Measurements from ENCODE around the gene BANF2. TPM values are rescaled to one million over a fixed set of nuclear protein-coding genes. Genes with fewer than 3 reads are reported as not detected.

Gene BANF2
- total RNA-seq, 2 experiments from 2014 or later, result not detected

GRCh38 chr20:17687800-17688199, 12.0 kb upstream of the BANF2 start:
- Mint-ChIP-seq H3K27me3 (ENCODE audit: low read depth) (peaks cover 46% of the 10 kb centered on the region), H3K4me3 (no peak overlapping the region)
- CTCF ChIA-PET, result no interaction called here

DNA sequence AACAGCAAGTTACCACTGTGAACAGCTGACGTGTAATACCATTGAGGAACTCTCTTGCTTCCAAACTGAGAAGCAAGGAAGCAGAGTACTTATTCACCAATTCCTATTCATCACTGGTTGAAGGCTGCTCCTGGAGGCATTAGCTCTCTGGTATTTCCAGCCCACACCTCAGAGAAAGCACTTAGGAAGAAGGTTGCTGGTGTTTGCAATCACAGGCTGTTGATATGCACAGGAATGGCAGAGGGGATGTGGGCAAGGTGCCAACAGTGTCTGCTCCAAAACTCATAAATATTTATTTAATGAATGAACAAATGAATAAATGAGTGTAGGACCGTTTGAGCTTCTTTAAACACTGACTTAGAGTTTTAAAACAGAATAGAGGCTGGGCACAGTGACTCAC, 10.8 kb upstream of the BANF2 start:
- no peak for DNase-seq
- intact Hi-C loops (cut with micrococcal nuclease), result loop anchor here (10.0 kb wide), 1 partner anchor 1114 kb away; the partner anchor contains the start of gene KIF16B
- CTCF ChIA-PET, result interaction anchor here (0.6 kb wide), 1 partner anchor 324 kb away, joined by 6 read pairs; no protein-coding TSS in a partner anchor
- Mint-ChIP-seq H3K27me3 (ENCODE audit: low read depth) (peaks cover 42% of the 10 kb centered on the region), H3K9me3 (no peaks in the 10 kb centered on the region), H3K4me1 (ENCODE audit: low read depth) (no peaks in the 10 kb centered on the region), H3K4me3 (no peak overlapping the region), H3K36me3 (ENCODE audit: low read depth) (no peaks in the 10 kb centered on the region), H3K27ac (no peak overlapping the region)

More at GRCh38 chr20:17687800-17688199, 12.0 kb upstream of the BANF2 start:
- intact Hi-C loops (cut with micrococcal nuclease), result loop anchor here (10.0 kb wide), 1 partner anchor 1113 kb away; the partner anchor contains the start of gene KIF16B
- H3K9me3 Mint-ChIP-seq, result no peaks in the 10 kb centered on the region
- H3K4me1 Mint-ChIP-seq (ENCODE audit: low read depth), result peaks cover 4% of the 10 kb centered on the region
- DNase-seq, result no peak
- H3K27ac Mint-ChIP-seq, result no peak overlapping the region
- no peaks in the 10 kb centered on the region for H3K36me3 Mint-ChIP-seq (ENCODE audit: low read depth)

- Mint-ChIP-seq H3K4me3 (no peak overlapping the region), H3K4me1 (ENCODE audit: low read depth) (no peaks in the 10 kb centered on the region), H3K27me3 (ENCODE audit: low read depth) (peaks cover 37% of the 10 kb centered on the region), H3K9me3 (no peaks in the 10 kb centered on the region), H3K36me3 (ENCODE audit: low read depth) (no peaks in the 10 kb centered on the region), H3K27ac (no peak overlapping the region)
- no peak for DNase-seq
- intact Hi-C loops (cut with micrococcal nuclease), result no loop called here
- CTCF ChIA-PET, result interaction anchor here (0.6 to 1.9 kb wide), 2 partner anchors 8 to 123 kb away, joined by 4 to 10 read pairs; partner anchors contain the start of gene RRBP1
These were observed 9.6 kb upstream of the BANF2 start for GRCh38 chr20:17690144-17690543.

DNA sequence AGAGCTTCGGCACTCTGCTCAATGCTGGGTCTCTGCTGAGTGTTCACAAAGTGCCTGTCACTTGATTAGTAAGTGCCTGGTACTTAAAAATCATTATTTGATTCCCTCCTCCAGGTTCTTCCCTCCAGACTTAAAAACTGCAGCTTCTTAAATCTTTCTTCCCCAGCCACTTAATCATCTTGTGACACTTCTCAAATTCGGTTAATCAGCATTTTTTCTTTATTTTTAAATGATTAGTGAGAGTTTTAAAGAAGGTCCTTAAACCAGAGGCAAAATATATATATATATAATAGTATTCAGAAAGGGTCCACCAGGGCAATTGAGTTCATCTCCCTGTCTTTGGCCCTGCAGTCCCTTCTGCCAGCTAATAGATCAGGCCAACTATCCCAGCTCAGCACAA, 8.0 kb upstream of the BANF2 start:
- Mint-ChIP-seq H3K9me3 (no peaks in the 10 kb centered on the region), H3K4me1 (ENCODE audit: low read depth) (no peaks in the 10 kb centered on the region), H3K27ac (no peak overlapping the region), H3K27me3 (ENCODE audit: low read depth) (peaks cover 31% of the 10 kb centered on the region), H3K4me3 (no peak overlapping the region), H3K36me3 (ENCODE audit: low read depth) (no peaks in the 10 kb centered on the region)
- CTCF ChIA-PET, result interaction anchor here (1.9 kb wide), 1 partner anchor 10 kb away, joined by 10 read pairs; the partner anchor contains the start of gene RRBP1
- intact Hi-C loops (cut with micrococcal nuclease), result no loop called here
- DNase-seq, result no peak

DNA sequence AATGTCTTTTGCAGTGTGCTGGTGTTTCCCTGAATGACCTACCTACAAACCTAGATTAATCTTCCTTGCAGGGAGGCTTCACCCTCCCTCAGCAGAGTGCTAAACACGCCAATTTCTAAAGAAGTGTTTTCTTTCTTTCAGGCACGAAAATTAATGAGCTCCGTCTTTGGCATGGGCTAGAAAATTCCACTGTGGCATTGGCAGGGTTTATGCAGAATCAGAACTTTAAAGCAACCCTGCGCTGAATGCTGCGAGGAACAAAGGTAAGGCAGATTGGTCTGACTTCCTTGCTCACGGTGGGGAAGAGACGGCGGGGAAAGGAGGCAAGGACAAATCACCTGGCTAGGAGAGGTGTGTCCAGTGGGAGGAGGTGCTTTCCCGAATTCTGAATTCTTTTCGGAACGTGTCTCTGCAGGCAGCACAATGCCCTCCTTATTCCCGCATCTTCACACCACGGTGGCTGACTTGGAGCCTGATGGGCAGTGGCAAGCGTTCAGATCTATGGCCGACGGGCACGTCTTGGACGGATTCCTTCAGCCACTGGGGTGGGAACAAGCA, 6.2 kb upstream of the BANF2 start:
- DNase-seq, result no peak
- Mint-ChIP-seq H3K9me3 (no peaks in the 10 kb centered on the region), H3K4me3 (no peak overlapping the region), H3K27me3 (ENCODE audit: low read depth) (peaks cover 20% of the 10 kb centered on the region), H3K27ac (no peak overlapping the region), H3K36me3 (ENCODE audit: low read depth) (no peaks in the 10 kb centered on the region), H3K4me1 (ENCODE audit: low read depth) (no peaks in the 10 kb centered on the region)
- CTCF ChIA-PET, result interaction anchor here (0.7 kb wide), 1 partner anchor 15 kb away, joined by 3 read pairs; no protein-coding TSS in a partner anchor
- intact Hi-C loops (cut with micrococcal nuclease), result no loop called here

- Mint-ChIP-seq H3K27me3 (ENCODE audit: low read depth) (peaks cover 19% of the 10 kb centered on the region), H3K36me3 (ENCODE audit: low read depth) (no peaks in the 10 kb centered on the region), H3K9me3 (no peaks in the 10 kb centered on the region), H3K27ac (no peak overlapping the region), H3K4me1 (ENCODE audit: low read depth) (no peaks in the 10 kb centered on the region), H3K4me3 (no peak overlapping the region)
- CTCF ChIA-PET, result interaction anchor here (1.0 kb wide), 1 partner anchor 12 kb away, joined by 4 read pairs; no protein-coding TSS in a partner anchor
- no peak for DNase-seq
- intact Hi-C loops (cut with micrococcal nuclease), result no loop called here
These were observed 5.0 kb upstream of the BANF2 start for GRCh38 chr20:17694767-17695166.

- CTCF ChIA-PET, result no interaction called here
- Mint-ChIP-seq H3K36me3 (ENCODE audit: low read depth) (no peaks in the 10 kb centered on the region), H3K9me3 (no peaks in the 10 kb centered on the region), H3K4me3 (no peak overlapping the region), H3K27ac (no peak overlapping the region), H3K4me1 (ENCODE audit: low read depth) (no peaks in the 10 kb centered on the region), H3K27me3 (ENCODE audit: low read depth) (peaks cover 9% of the 10 kb centered on the region)
- intact Hi-C loops (cut with micrococcal nuclease), result no loop called here
- no peak for DNase-seq
These were observed 3.5 kb upstream of the BANF2 start for GRCh38 chr20:17696287-17696686.

GRCh38 chr20:17697171-17697570, 2.6 kb upstream of the BANF2 start:
- H3K4me1 Mint-ChIP-seq (ENCODE audit: low read depth), result no peaks in the 10 kb centered on the region
- no peak overlapping the region for H3K4me3 Mint-ChIP-seq
- no peak overlapping the region for H3K27ac Mint-ChIP-seq
- H3K27me3 Mint-ChIP-seq (ENCODE audit: low read depth), result peaks cover 2% of the 10 kb centered on the region
- DNase-seq, result no peak
- no peaks in the 10 kb centered on the region for H3K9me3 Mint-ChIP-seq
- H3K36me3 Mint-ChIP-seq (ENCODE audit: low read depth), result no peaks in the 10 kb centered on the region
- CTCF ChIA-PET, result no interaction called here
- intact Hi-C loops (cut with micrococcal nuclease), result no loop called here

DNA sequence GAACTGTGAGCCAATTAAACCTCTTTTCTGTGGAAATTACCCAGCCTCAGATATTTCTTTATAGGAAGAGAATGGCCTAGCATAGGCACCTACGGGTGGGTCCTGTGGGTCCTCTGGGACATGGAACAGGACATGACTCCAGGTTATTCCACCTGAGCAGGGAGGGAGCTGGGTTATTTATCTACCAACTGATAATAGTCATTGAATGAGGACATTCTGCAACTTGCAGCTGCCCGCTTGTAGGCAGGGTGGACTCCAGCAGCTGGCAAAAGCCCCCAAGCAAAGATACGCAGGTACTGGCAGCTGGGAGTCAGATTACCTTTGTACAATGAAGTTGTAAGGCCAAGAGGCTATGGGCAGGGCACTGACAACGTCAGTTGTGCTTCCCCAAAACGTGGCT, 1.4 kb upstream of the BANF2 start:
- no peak for DNase-seq
- intact Hi-C loops (cut with micrococcal nuclease), result no loop called here
- H3K4me3 Mint-ChIP-seq, result no peak overlapping the region
- H3K9me3 Mint-ChIP-seq, result no peaks in the 10 kb centered on the region
- no peak overlapping the region for H3K27ac Mint-ChIP-seq
- H3K27me3 Mint-ChIP-seq (ENCODE audit: low read depth), result no peaks in the 10 kb centered on the region
- no peaks in the 10 kb centered on the region for H3K4me1 Mint-ChIP-seq (ENCODE audit: low read depth)
- no peaks in the 10 kb centered on the region for H3K36me3 Mint-ChIP-seq (ENCODE audit: low read depth)
- CTCF ChIA-PET, result interaction anchor here (0.7 to 1.1 kb wide), 2 partner anchors 11 to 1214 kb away, joined by 3 read pairs; no protein-coding TSS in a partner anchor

GRCh38 chr20:17700637-17701036, 871 bp downstream of the BANF2 start:
- H3K27me3 Mint-ChIP-seq (ENCODE audit: low read depth), result no peaks in the 10 kb centered on the region
- CTCF ChIA-PET, result interaction anchor here (1.6 kb wide), 1 partner anchor 18 kb away, joined by 3 read pairs; the partner anchor contains the start of gene RRBP1
- no peaks in the 10 kb centered on the region for H3K4me1 Mint-ChIP-seq (ENCODE audit: low read depth)
- no peak overlapping the region for H3K4me3 Mint-ChIP-seq
- DNase-seq, result no peak
- no peak overlapping the region for H3K27ac Mint-ChIP-seq
- H3K9me3 Mint-ChIP-seq, result no peaks in the 10 kb centered on the region
- H3K36me3 Mint-ChIP-seq (ENCODE audit: low read depth), result no peaks in the 10 kb centered on the region
- intact Hi-C loops (cut with micrococcal nuclease), result no loop called here

DNA sequence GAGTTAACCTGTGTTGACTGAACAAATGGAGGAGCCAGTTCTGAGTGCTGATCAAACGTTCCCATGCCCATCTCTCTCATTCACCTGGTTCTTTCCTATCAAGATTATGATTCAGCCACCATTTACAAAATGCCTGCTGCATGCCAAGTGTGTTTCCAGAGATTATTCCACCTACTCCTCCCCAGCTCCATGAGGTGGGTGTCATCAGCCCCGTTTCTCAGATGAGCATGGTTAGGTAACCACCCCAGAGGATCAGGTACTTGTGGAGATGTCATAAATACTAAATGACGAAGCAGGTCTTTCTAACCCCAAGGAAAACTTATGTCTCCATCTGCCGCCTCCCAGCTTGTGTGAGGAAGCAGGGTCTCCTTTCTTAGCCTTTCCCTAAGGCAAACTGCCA, 2.1 kb downstream of the BANF2 start:
- no peaks in the 10 kb centered on the region for H3K36me3 Mint-ChIP-seq (ENCODE audit: low read depth)
- CTCF ChIA-PET, result no interaction called here

DNA sequence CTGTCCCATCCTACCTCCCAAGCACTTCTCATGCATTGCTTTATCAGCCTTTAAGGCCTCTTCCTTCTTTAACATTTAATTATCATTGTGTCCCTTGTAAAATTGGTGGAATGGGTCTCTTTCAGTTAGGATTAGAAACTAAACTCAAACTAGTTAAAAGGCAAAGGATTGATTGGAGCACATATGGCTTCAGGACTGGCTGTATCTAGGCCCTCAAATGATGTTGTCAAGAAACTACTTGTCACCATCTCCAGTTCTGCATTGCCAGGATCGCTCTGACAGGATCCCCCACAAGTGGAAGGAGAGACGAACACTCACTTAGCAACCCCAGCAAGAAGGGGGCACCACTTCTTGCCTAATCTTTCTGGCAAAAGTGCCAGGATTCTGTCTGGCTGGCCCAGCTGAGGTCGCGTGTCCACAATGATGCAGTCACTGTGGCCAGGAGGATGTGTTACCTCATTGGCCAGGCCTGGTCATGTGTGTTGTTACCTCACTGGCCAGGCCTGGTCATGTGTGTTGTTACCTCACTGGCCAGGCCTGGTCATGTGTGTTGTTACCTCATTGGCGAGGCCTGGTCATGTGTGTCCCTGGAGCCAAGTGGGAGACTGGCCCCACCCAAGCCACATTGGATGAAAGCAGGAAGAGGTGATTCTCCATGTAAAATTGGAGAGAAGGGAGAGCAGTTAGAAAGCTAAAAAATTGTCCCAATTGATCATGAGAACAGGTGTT, 5.0 kb downstream of the BANF2 start:
- Mint-ChIP-seq H3K9me3 (no peaks in the 10 kb centered on the region), H3K4me3 (no peak overlapping the region), H3K27ac (no peak overlapping the region), H3K4me1 (ENCODE audit: low read depth) (no peaks in the 10 kb centered on the region), H3K27me3 (ENCODE audit: low read depth) (no peaks in the 10 kb centered on the region), H3K36me3 (ENCODE audit: low read depth) (no peaks in the 10 kb centered on the region)
- CTCF ChIA-PET, result interaction anchor here (1.1 kb wide), 1 partner anchor 193 kb away, joined by 4 read pairs; no protein-coding TSS in a partner anchor
- no peak for DNase-seq
- intact Hi-C loops (cut with micrococcal nuclease), result no loop called here

More for the DNA sequence above, 2.1 kb downstream of the BANF2 start:
- Mint-ChIP-seq H3K27me3 (ENCODE audit: low read depth) (no peaks in the 10 kb centered on the region), H3K4me1 (ENCODE audit: low read depth) (no peaks in the 10 kb centered on the region), H3K27ac (no peak overlapping the region), H3K9me3 (no peaks in the 10 kb centered on the region), H3K4me3 (no peak overlapping the region)
- intact Hi-C loops (cut with micrococcal nuclease), result no loop called here
- no peak for DNase-seq

Measured in activated naive CD4-positive, alpha-beta T cell treated with anti-CD3 and anti-CD28 coated beads for 36 hours (primary cell).